ENCODE data around the gene EYA2.

GRCh38 chr20:47032933-47033578 is 138.4 kb downstream of the EYA2 start:
- no peak for TF ChIP-seq CTCF (IDR thresholded peaks at IDR 0.05)
- no peak for TF ChIP-seq POLR2A (IDR thresholded peaks at IDR 0.05)

All from adrenal gland (tissue), 5 donors.